Erythroblast (primary cell): ENCODE data around the gene PDLIM4.

Experiments used
- DNase-seq, 2 experiments: peaks; one replicate each; lab custom pipeline; 2025; lab: John Stamatoyannopoulos, UW
- GATA1 ChIP-seq: IDR thresholded peaks from 2 replicates; pipeline ENCODE4 v1.6.1; 2011; ENCODE audit warnings: low read depth, mild to moderate bottlenecking, control low read depth, low read length, moderate library complexity
- POLR2A ChIP-seq: IDR thresholded peaks from 2 replicates; pipeline ENCODE4 v1.6.1; 2011; ENCODE audit warnings: mild to moderate bottlenecking, low read length

The PDLIM4 gene

GRCh38 chr5:132253008-132253441 is 4.5 kb upstream of the PDLIM4 start:
- no peak for DNase-seq

DNA sequence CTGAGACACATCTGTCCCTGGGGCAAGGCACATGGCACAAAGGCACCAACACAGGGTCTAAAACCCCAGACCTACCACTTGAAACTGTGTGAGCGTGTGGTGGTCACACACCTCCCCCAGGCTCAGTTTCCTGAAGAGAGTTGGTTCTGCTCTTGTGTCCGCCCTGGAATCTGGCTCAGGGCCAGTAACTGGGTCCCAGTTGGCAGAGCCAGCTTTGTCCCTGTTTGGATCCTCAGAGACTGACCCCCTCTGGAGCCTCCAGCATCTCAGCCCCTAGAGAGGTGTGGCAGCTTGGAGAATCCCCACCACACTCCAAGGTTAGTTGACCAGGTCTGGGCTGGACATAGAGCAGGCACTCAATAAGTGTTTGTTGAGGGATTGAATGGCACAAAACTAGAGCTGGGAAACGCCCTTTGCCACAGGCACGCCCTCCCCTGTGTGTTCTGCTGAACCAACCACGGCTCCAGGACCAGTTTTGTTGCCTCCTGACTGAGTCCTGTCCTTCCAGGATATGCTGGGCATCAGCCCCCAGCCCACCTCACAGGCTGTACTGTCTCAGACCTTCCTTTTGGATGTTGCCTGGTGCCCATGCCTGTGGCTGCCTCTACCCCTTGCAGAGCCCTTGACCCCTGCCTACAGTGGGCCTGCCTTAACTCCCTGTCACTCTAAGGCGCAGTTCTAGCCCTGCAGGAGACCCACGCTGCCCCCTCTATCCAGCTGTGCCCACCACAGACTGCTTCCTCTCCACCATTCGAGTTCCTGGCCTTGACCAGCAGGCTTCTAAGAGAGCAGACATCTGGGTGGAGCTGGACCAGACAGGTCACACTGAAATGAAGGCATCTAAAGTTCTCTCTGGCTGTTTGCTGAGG is 3.8 kb upstream of the PDLIM4 start:
- DNase-seq, result no peak
- no peak for TF ChIP-seq GATA1
- TF ChIP-seq POLR2A, result no peak

More at GRCh38 chr5:132253008-132253441, 4.5 kb upstream of the PDLIM4 start:
- no peak for TF ChIP-seq GATA1

- DNase-seq, result no peak
- TF ChIP-seq GATA1, result no peak
- TF ChIP-seq POLR2A, result no peak
These were observed 3.0 kb upstream of the PDLIM4 start for GRCh38 chr5:132254321-132254977.

DNA sequence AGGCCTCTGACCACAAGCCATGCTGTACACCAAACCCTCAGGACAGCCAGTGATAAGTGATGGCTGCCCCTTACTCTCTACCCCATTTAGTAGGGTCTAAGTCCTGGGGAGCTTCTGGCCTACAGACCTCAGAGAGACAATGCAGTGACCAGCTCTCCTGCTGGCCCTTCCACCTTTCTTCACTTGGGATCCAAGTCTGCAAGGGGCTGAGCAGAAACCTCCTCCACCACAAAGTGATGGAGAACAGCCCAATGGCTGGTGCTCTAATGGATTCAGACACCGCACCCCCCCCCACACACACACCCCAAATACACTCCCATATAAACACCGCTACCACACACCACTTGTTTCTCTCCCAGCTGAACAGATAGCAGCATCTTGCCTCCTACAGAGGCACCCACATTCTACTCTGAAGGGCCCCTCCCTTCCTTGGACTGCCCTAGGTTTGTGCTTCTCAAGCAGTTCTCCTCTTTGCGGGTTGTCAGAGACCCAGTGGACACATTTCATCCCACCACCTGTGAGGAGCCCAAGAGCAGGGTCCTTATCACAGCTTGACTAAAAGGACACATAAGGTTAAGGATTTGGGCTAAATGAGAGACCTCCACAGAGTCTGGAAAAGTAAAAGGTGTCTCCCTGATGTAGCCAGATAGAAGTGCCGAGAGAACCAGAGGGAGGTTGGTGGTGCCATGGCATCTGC is 1.3 kb upstream of the PDLIM4 start:
- no peak for DNase-seq
- TF ChIP-seq POLR2A (no peak), GATA1 (no peak)

DNA sequence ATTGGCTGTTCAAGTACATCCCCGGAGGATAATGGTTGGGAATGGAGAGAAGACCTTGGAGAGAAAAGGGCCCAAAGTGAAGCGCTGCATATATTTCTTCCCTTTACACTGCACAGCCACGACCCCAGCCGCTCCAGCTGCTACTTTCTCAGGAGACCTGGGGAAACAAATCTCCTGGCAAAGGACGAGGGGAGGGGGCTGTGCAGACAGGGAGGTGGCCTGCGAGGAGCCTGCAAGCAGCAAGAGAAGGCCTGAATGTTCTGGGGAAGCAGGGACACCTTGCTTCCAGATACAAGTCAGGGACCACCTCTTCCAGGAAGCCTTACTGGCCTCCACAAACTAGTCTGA is 739 bp upstream of the PDLIM4 start:
- no peak for TF ChIP-seq GATA1
- TF ChIP-seq POLR2A, result no peak
- DNase-seq, result no peak

GRCh38 chr5:132258102-132259068 is 889 bp downstream of the PDLIM4 start:
- DNase-seq, result no peak
- TF ChIP-seq POLR2A, result no peak
- no peak for TF ChIP-seq GATA1

DNA sequence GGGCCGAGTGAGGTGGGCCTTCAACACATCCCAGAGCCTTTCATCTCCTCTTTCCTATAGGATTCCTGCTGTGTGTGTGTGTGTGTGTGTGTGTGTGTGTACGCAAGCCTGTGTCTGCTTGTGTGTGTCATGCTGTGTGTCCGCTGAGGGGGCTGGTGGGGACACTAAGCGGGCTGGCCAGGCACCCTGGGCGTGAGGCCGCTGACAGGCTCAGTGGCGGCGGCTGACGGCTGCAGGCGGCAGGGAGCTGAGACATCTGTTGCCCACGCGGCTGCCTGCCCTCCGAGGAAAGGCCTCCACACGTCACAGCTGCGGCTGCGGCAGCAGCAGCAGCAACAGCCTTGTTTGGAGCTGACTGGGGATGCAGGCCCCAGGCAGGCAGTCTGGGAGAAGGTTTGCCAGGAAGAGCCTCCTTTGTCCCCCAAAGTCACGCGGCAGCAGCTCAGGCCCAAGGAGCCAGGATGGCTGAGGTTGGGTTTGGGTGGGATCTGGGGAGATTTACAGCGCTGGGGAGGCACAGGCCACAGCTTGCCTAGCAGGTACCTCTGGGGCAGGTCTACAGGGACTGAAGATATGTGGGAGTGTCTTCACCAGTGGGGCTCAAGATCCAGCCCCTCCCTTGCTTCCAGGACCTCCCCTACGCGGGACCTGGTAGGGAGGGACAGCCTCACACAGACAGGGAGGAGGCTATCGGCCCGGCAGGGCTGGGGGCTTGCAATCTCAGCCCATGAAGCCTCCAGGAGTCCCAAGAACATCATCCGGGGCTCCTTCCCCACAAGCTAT is 1.8 kb downstream of the PDLIM4 start:
- TF ChIP-seq POLR2A (no peak), GATA1 (no peak)
- no peak for DNase-seq

DNA sequence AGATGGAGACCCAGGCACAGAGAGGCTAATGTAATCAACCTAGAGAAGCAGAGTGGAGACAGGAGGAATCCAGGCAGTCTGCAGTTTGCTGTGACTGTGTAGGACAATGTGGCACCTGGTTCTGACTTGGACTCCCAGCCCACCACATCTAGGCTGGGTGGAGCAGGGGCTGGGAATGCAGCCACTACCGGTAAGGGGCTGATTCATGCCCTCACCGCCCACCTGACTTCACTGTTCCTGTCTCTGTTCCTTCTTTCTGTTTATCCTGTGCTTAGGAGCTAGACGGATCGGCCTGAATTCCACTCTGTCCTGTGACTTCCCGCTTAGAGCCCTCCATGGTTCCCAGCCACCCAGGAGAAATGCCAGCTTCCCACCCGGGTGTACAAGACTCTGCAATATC is 2.6 kb downstream of the PDLIM4 start:
- no peak for TF ChIP-seq POLR2A
- no peak for TF ChIP-seq GATA1

DNA sequence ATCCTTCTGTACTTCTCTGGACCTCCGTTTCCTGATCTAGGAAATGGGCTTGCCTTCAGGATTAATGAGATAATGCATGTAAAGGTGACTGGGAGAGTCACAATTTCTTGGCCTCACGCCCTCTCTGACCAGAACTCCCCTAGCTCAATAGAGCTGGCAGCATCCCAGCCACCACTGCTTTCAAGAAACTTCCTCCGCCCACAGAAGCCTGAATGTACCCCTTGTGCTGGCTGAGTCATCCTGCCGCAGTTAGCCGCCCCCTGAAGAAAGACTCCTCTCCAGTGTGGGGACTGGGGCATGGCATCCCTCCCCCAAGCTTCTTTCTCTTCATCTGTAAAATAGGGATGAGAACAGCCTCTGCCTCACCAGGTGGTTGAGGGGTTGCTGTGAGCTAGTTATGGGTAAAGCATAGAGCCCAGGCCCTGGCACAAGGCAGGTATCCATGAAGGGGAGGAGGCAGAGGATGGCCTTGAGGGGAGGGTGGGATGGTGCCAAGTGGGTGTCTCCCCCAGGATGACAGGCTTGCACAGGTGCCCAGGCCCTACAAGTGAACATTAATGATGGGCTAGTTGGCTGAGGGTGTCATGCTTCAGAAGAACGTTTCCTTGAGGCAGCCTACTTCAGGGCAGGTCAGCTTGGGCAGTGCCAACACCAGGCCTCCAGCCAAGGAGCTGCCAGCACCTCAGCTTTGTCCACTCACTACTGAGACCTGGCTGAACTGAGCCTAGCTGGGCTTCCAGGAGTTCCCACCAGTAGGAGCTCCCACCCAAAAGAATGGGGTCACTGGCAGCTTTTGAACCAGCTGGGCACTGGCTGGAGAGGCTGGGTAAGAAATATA is 3.4 kb downstream of the PDLIM4 start:
- no peak for TF ChIP-seq POLR2A
- TF ChIP-seq GATA1, result no peak
- peak; percentile 20 to 42 for DNase-seq

More for the DNA sequence above, 2.6 kb downstream of the PDLIM4 start:
- no peak for DNase-seq

GRCh38 chr5:132261881-132262845 is 4.7 kb downstream of the PDLIM4 start:
- DNase-seq, result no peak

More at GRCh38 chr5:132261881-132262845, 4.7 kb downstream of the PDLIM4 start:
- TF ChIP-seq POLR2A (no peak), GATA1 (no peak)
